Stimulated activated CD8-positive, alpha-beta memory T cell treated with anti-CD3 and anti-CD28 coated beads, Interleukin-7, amount 100 ng/mL, for 1 hour (primary cell): ENCODE data around the gene ZC3H8.

Source experiments
- DNase-seq, 2 donors: peaks; one replicate each; pipeline ENCODE4 v3.0.0-alpha.2; 2020; ENCODE audit warnings: low read depth in 2 of 2

Gene ZC3H8

DNA sequence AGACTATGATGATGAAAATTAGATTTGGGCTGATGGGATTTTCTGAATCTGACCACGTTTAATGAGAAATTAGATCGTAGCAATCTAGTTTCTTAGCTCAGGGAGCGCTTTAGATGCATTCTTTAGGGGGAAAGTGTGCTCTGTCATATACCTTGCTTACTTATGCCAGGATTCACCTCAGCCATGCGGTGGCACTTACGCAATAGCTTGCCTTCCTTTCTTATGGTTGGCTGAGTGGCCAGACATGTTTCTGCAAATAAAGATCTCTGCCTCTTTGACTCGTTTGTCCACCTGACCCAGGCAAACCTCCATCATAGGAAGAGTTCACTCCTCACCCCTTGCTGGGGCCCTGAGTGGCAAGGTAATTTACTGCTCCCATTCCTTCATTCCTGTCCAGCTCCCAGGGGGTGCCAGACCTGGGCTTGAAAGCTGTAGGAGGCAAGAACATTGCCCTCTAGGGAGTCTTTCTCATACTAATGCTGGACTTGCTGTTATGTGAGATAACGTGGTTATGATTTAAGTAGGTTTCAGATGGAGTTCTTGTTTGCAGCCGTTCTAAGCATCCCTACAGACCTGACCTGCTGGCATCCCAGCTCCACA is 59.6 kb downstream of the ZC3H8 start:
- no peak for DNase-seq

DNA sequence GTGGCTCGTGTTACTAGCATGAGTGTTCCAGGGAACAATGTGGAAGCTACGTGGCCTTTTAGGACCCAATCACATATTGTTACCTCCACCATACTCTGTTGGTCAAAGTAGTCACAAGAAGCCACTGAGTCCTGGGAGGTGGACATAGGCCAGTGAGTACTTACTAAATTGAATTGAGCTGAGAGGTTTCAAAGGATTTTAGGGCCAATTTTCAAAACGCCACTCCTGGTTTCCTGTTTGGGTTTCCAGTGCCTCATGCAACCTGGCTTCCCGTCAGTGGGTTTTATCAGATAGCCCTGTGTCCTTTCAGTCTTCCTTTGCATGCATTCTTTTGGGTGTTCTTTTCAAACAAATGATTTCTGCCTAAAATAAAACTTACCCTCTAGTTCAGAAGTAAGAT is 60.4 kb downstream of the ZC3H8 start:
- DNase-seq: no peak

DNA sequence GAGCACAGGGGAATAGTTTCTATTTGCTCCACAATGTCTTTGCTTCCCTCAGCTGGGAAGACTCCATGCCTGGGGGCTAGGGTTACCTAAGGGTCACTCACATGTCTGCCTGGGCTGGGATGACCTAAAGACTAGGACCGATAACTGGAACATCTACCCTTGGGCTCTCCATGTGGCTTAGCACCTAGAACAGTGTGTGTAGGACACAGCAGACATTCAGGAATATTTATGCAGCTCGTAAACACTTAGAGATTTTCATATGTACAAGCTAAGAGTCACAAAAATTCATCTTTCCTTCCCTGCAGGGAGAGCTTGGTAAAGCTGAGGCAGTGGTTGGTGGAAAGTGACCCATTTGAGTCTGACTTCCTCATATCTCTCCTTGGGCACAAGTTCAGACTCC is 60.8 kb downstream of the ZC3H8 start:
- no peak for DNase-seq

DNA sequence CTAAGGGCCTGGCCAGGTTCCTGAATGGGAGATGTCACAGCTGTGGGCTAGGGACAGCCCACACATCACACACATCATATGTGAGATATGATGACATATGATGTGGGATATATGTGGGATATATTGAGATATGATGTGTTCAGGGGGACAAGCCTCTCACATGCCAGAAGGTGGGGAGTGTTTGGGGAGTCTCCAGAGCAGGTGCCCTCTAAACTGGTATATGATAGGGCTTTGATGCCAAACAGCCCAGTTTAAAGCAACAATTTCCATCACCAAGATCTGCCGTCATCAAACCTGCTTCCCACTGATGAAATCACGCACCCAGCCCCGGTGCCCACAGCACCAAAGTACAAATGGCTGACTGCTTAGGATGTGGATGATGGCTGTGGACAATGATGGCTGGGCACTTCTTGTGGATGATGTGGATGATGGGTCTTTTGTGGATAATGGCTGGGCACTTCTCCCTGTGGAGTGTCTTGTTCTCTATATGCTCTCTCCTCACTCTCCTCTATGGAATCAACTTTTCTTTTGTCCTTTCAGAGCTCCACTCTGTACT is 65.8 kb downstream of the ZC3H8 start:
- no peak for DNase-seq

DNA sequence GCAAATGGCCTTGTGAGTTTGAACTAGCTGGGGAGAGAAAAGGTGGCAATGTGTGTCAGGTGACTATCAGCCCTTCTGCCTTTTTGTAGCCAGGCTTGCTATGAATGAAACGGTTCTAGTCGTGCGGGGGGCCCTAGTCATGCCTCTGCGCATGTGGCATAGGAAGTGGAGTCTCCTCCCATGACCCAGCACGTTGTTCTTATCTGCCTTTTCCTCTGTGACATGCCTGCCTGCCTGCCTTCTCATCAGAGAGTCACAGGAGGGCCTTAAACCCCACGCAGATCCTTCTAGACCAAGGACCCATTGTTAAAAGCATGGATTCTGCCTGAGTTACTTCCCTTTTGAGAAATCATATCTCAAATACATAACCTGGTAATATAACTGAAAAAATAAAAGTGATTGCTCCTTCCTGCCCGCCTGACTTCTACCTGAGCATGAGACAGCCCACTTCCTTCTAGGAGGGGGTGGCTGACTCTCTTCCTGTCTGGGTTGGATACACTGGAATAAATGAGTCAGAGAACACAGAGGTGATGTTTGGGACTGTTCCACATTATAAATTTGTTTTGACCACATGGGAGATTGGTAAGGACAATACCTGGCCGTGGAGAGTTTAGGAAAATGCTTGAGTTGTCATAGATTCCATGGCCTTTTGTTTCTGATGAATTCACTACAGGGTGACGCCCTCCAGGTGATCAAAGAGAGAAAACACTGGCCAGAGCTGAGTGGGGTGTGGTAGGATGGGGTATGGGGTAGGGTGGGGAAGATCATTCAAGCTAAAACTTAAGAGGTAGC is 66.8 kb downstream of the ZC3H8 start:
- DNase-seq: peak; percentile 34 to 45

DNA sequence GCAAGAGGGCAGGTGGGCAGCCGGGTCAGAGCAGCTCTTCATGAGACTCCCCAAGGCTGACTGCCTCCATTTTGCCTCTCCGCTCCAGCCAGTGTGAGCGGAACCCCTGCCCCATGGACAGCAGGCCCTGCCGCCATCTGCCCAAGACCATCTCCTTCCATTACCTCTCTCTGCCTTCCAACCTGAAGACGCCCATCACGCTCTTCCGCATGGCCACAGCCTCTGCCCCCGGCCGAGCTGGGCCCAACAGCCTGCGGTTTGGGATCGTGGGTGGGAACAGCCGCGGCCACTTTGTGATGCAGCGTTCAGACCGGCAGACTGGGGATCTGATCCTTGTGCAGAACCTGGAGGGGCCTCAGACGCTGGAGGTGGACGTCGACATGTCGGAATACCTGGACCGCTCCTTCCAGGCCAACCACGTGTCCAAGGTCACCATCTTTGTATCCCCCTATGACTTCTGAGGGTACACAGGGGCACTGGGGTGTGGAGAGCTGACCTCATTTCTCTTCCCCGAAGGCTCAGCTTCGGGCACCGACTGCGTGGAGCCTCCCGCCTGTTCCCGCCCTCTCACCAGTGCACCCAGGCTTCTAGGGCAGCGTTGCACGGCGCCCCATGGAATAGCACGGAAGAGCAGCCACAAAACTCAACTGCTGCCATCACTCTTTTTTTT is 67.7 kb downstream of the ZC3H8 start:
- DNase-seq: no peak

DNA sequence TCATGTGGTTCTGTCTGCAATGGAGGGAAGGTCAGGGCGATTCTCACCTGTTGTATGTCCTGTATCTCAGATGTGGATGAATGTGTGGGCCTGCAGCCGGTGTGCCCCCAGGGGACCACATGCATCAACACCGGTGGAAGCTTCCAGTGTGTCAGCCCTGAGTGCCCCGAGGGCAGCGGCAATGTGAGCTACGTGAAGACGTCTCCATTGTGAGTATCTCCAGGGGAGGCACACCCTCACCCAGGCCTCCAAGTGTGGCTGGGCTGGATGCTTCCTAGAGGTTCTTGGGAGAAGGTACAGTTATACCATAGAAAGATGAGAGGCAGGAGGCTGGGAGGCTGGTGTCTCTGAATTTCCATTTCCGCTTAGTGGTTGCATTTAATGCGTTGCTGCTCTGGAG is 69.7 kb downstream of the ZC3H8 start:
- no peak for DNase-seq

DNA sequence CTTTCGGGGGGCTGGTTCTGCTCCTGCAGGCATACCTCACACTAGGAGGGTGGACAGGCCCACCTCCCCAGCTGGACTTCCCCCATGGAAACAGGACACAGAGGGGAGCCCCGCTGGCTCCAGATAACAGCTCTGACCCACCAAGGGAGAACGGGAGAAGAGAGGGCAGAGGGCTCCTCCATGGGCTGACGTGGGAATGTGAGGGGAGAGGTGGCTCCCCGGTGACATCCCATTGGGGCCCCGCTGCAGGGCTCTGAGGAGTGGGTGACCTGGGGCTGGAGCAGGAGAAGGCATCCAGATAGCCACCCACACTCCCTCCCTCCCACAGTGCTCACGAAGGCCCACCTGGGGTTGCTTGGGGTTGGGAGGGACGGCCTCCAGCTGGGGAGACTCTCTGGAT is 70.7 kb downstream of the ZC3H8 start:
- DNase-seq: no peak

DNA sequence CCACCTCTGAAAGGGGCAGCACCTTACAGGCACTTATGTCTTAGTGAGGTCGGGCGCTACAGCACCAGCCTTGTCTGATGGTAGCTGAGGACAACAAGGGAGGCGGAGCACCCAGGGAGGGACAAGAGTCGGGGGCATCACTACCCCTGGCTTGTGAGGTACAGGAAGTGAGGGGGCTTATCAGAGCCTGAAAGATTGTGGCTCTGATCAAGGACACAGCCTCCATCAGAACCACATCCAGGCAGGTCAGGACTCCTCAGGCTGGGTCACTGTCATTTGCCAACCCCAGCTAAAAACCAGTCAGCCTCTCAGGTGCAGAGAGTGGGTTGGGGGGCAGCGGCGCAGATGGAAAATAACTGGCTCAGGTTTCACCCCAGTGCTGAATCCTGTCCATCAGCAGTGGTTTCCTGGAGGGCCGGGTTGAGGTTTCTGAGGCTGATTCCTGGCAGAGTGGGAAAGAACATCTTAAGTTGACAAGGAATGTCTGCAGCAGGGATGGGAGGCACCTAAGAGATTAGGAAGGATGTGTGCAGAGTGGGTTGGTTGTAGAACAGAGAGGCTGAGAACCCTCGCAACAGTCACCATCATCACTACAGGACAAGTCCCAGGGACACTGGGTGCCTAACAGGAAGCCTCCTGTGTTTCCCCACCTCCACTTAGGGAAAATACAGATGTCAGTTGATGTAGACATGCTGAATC is 71.4 kb downstream of the ZC3H8 start:
- no peak for DNase-seq

DNA sequence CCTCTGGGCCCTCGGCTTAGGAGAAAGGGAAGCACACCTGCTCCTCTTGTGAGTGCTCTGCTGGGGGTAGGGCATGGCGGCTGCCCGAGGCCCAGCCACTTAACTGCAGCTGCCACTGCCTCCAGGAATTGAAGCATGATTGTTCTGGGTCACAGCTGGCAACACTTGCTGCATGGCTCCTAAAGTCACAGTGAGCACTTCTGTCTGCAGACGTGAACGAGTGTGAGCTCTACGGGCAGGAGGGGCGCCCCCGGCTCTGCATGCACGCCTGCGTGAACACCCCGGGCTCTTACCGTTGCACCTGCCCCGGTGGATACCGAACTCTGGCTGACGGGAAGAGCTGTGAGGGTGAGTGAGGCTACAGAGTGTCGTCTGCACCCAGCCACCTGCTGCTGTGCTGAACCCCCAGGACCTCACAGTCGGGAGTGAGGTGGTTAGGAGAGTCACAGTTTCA is 72.2 kb downstream of the ZC3H8 start:
- DNase-seq: no peak

DNA sequence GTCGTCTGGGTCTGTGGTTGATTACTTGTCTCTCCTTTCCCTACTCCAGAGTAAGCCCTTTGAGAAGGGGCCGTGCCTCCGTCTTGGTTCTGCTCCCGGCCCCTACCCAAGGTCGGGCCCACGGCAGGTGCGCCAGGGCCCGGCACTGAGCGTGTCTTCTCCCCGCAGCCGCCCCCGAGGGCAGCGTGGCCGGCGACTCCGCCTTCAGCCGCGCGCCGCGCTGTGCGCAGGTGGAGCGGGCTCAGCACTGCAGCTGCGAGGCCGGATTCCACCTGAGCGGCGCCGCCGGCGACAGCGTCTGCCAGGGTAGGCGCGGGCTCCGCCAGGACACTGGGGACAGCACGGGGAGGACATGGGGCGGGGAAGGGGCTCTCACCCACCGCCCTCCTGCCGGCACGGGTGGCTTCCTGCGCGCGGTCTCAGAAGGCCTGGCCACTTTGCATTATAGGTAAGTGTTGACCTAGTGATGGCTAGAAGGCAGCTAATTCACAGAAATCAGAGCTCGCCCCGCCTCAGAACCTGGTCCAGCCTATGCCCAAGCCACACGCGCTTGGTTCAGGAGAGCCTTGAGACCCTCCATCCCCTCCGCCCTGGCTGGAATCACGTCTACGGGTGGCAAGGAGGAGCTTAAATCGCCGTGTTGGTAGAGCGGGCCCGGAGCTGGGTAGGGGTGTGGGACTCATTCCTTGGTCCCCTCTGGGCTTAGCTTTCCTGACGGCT is 73.1 kb downstream of the ZC3H8 start:
- DNase-seq: no peak

DNA sequence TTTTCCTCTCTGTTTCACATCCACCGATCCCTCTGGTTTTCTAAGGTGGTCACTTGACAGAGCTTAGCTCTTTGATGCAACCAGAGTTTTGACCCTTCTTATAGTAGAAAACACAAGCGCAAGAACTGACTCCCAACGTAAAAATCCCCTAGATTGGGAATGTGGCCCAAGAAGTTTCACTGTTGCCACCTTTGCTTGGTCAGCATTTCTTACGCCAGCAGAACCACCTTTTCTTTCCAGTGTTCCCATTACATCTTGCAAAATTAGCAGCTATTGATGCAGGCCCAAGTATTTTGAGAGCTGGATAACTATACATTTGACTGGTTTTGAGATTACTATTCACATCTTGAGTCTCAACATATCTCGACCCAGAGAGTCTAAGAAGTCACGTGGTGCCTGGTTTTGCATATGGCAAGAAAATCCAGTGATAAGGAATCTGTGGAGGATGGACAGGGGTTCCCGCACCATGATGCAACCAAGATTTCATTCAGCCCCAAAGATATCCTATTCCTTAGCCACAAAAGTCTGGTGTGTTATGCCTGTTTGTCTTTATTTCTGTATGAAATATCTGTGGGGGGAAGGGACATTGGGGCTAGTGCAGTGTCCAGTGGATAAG is 78.8 kb downstream of the ZC3H8 start:
- DNase-seq: no peak

DNA sequence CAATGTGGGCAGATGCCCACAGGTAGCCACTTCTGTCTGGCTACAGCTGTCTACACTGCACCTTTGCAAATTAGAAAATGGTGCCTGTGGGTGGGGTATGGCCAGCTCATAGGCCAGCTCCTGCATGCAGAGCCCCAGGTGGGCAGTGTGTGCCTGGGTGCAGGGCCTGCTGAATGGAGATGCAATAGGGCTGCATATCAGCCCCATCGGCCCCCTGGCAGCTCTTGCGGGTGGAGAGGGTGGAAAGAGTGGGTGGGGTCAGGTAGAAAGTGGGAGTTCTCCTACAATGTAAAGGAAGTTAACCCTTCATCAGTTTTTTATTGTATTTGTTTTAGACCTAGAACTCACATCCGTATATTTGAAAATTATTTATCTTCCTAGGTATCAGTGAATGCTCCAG is 79.5 kb downstream of the ZC3H8 start:
- no peak for DNase-seq

DNA sequence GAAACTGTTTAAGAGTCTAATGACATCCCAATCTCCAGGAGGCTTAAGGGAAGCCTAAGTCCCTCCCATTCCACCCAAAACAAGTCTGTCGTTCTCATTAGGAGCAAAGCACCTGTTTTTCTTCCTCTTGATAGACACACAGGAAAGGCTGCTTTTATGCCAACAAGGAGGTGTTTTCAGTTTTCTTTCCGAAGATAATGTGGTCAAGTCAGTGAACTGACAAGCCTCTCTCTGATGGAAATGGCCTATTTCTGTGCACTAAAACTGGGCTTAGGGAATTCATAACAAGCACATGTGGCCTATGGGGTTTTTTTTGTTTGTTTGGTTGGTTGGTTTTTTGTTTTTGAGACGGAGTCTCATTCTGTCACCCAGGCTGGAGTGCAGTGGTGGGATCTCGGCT is 80.5 kb downstream of the ZC3H8 start:
- no peak for DNase-seq

DNA sequence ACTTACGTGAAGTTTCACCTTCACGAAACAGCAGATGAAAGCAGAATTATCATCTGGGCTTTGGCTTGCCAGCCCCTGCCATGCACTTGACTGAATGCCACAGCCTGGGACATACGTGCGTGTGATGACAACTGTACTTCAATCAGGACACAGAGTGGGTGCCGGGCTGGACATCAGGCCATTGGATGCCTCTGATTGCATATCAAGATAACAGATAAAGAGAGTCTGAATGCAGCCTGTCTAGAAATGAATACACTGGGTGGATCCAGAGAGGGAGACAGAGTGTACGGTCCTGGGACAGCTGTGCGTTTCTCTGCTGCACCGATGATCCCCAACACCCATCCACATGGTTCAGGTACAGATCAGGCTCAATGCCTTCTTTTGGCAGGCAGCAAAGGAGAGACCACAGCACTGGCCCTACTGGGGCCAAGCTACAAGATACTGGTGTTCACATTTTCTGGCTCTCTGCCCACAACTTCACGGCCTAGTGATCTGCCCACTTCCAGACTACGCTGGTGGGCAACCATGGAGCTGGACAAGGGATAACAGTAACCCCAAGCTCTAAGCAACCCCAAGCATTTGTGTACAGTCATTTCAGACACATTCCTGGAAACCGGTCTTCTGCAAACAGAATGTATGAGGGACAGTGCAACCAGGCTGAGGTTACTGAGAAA is 81.1 kb downstream of the ZC3H8 start:
- DNase-seq: no peak

DNA sequence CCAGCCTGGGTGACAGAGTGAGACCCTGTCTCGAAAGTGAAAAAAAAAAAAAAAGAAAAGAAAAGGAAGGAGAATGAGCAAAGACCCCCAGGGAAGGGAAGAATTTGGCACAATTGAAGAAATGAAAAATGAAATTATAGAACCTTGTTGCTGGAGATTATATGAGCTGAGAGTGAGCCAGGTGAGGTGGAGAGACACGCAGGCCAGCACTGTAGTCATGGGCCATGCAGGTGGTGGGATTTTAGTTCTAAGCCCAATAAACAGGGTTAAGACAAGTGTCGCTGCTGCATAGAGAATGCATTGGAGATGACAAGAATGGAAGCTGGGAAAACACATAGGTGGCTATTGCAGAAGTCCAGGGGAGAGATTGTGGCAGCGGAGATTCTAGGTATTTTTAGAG is 84.3 kb downstream of the ZC3H8 start:
- DNase-seq: no peak

DNA sequence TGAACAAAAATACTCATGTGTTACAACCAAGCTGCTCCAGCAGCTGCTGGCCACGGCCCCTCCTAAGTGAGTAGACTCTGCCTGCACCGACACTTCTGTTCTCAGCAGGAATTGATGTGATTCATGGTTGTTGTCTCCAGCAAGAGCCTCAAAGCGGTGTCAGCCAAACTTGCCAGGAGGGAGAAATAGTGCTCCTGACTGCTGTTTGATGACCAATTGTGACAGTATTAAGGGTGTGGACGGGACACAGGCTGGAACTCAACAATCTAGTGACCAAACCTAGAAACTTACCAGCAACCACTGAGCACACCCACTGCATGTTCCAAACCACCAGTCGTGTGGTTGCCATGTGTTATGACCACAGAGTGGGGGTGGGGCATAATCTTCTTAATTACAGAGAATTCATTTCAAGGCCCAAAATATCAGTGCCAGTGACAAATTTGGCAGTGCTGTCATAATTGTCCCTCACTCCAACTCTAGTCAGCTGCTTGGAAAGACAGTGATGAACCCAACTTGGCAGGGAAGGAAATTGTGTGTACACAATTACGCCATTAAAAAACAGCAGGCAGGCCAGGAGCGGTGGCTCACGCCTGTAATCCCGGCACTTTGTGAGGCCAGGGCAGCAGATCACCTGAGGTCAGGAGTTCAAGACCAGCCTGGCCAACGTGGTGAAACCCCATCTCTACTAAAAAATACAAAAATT is 86.3 kb downstream of the ZC3H8 start:
- DNase-seq: no peak

DNA sequence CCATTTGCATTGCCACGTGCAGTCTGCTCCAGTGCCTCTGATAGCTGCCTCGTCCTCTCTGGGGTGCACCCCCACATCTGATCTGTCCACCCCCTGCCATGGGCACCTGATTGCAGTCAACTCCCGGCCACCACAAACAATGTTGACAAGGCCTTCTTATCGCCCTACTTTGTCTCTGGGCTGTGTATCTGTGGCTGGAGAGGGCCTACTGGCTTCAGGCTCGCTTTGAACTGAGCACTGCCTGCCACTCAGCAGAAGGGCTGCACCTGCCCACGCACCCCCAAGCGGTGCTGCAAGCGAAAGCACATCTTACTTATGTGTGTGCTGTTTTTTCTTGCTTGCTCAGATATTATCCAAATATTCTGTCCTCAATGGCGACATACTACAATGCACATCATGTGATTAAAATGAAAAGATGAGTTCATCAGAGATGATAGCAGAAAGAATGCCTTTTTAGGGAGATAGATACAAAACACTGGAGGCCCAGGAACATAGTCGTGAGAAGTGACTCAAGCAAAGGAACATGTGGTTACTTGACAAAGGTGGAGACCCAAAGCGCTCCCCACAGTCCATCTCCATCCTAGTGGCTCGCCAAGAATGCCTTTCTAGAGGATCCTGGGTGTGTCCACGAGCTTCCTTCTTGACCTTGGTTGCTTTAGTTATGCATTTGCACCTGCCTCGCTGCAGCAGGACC is 87.9 kb downstream of the ZC3H8 start:
- DNase-seq: no peak

DNA sequence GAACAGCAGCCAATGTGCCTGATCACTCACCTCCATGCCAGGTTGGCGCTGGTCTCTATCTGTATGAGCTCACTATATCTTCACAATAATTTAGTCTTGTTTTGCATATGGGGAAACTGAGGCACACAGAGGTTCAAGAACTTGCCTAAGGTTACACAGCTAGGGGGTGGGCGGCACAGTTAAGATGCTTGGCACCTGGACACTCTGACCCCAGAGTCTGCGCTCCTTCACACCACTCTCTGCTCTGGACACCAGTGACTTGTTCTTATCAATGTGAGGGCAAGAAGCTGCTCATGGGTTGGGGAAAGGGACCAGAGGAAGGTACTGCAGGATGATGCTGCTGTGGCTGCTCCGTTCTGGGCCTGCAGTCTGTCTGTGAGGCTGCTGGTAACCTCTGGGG is 89.5 kb downstream of the ZC3H8 start:
- DNase-seq: no peak
